Measurements from ENCODE around the gene CYP2U1.

CYP2U1 gene

GRCh38 chr4:107994894-107995293 is 63.5 kb downstream of the CYP2U1 start:
- H3K36me3 ChIP-seq, result peaks cover 47% of the 10 kb centered on the region
- H3K4me1 ChIP-seq, result peaks cover 83% of the 10 kb centered on the region
- H3K27ac ChIP-seq, result peak overlapping the region; percentile 21; the same call in 1 of the 2 replicates
- peaks cover 3% of the 10 kb centered on the region; the same call in 1 of the 2 replicates for H3K9me3 ChIP-seq
- H3K9ac ChIP-seq, result no peak overlapping the region
- H4K20me1 ChIP-seq, result peaks cover 63% of the 10 kb centered on the region
- no peaks in the 10 kb centered on the region for H3K27me3 ChIP-seq
- H3K4me3 ChIP-seq, result no peak overlapping the region
- no peak for TF ChIP-seq Cebpa-rat (IDR thresholded peaks at IDR 0.05)
- H3K4me2 ChIP-seq, result peak overlapping the region; percentile 88

GRCh38 chr4:107996949-107997788 is 65.8 kb downstream of the CYP2U1 start:
- peaks cover 18% of the 10 kb centered on the region for H3K9me3 ChIP-seq
- H3K4me1 ChIP-seq, result peaks cover 78% of the 10 kb centered on the region
- TF ChIP-seq Cebpa-rat (IDR thresholded peaks at IDR 0.05), result no peak
- peak overlapping the region; percentile 57; the same call in 1 of the 2 replicates for H3K9ac ChIP-seq
- H3K4me3 ChIP-seq, result 0 out of 2 replicates have a peak overlapping the region, but pooled peaks have one; percentile 8
- H4K20me1 ChIP-seq, result peaks cover 46% of the 10 kb centered on the region
- peaks cover 70% of the 10 kb centered on the region for H3K36me3 ChIP-seq
- H3K4me2 ChIP-seq, result peak overlapping the region; percentile 85
- peak overlapping the region; percentile 32 for H3K27ac ChIP-seq
- H3K27me3 ChIP-seq, result no peaks in the 10 kb centered on the region

GRCh38 chr4:107997794-107998193 is 66.4 kb downstream of the CYP2U1 start:
- H3K4me3 ChIP-seq, result no peak overlapping the region
- H3K36me3 ChIP-seq, result peaks cover 76% of the 10 kb centered on the region
- H3K4me2 ChIP-seq, result peak overlapping the region; percentile 85
- no peak for TF ChIP-seq Cebpa-rat (IDR thresholded peaks at IDR 0.05)
- H3K27ac ChIP-seq, result peak overlapping the region; percentile 32
- H4K20me1 ChIP-seq, result peaks cover 40% of the 10 kb centered on the region
- no peaks in the 10 kb centered on the region for H3K27me3 ChIP-seq
- H3K9me3 ChIP-seq, result peaks cover 19% of the 10 kb centered on the region
- H3K4me1 ChIP-seq, result peaks cover 72% of the 10 kb centered on the region
- peak overlapping the region; percentile 57; the same call in 1 of the 2 replicates for H3K9ac ChIP-seq

GRCh38 chr4:107999932-108000539 is 68.7 kb downstream of the CYP2U1 start:
- peaks cover 17% of the 10 kb centered on the region for H4K20me1 ChIP-seq
- peaks cover 76% of the 10 kb centered on the region for H3K36me3 ChIP-seq
- H3K27me3 ChIP-seq, result no peaks in the 10 kb centered on the region
- no peak overlapping the region for H3K4me2 ChIP-seq
- H3K4me3 ChIP-seq, result no peak overlapping the region
- H3K4me1 ChIP-seq, result peaks cover 67% of the 10 kb centered on the region
- no peak overlapping the region for H3K27ac ChIP-seq
- H3K9me3 ChIP-seq, result peaks cover 19% of the 10 kb centered on the region
- H3K9ac ChIP-seq, result no peak overlapping the region
- no peak; the same call in 1 of the 2 replicates for TF ChIP-seq Cebpa-rat (IDR thresholded peaks at IDR 0.05)

GRCh38 chr4:108001540-108002135 is 70.3 kb downstream of the CYP2U1 start:
- H3K4me2 ChIP-seq, result 0 out of 2 replicates have a peak overlapping the region, but pooled peaks have one; percentile 4
- peaks cover 71% of the 10 kb centered on the region for H3K36me3 ChIP-seq
- no peaks in the 10 kb centered on the region for H3K27me3 ChIP-seq
- no peak for TF ChIP-seq Cebpa-rat (IDR thresholded peaks at IDR 0.05)
- H3K4me3 ChIP-seq, result no peak overlapping the region
- no peak overlapping the region for H3K9ac ChIP-seq
- peaks cover 52% of the 10 kb centered on the region for H3K4me1 ChIP-seq
- peaks cover 6% of the 10 kb centered on the region; the same call in 1 of the 2 replicates for H4K20me1 ChIP-seq
- H3K9me3 ChIP-seq, result peaks cover 23% of the 10 kb centered on the region
- no peak overlapping the region for H3K27ac ChIP-seq

Data from BLaER1 (cell line).